EH (cell line): ENCODE results near the gene DIPK1B.

Experiments
- DNase-seq: peaks from one replicate; pipeline ENCODE4 v3.0.0-alpha.2; 2015; ENCODE audit warnings: low read depth

Gene DIPK1B

DNA sequence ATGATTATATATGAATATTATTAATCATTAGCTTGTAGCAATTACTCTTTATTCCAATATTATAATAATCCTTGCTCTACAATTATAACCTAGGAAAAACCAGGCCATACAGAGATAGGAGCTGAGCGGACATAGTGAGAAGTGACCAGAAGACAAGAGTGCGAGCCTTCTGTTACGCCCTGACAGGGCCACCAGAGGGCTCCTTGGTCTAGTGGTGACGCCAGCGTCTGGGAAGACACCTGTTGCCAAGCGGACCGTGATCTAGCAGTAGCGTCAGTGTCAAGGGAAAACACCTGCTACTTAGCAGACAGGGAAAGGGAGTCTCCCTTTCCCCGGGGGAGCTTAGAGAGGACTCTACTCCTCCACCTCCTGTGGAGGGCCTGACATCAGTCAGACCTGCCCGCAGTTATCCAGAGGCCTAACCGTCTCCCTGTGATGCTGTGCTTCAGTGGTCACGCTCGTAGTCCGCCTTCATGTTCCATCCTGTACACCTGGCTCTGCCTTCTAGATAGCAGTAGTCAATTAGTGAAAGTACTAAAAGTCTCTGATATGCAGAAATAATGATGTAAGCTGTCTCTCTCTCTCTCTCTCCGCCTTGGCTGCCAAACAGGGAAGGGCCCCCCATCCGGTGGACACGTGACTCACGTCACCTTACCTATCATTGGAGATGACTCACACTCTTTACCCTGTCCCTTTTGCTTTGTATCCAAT lies 54.2 kb downstream of the DIPK1B start:
- DNase-seq = peak; percentile 50

- no peak for DNase-seq
These were observed 57.4 kb downstream of the DIPK1B start for GRCh38 chr9:136769710-136770191.

- no peak for DNase-seq
These were observed 59.6 kb downstream of the DIPK1B start for GRCh38 chr9:136771907-136772415.

GRCh38 chr9:136773386-136774044 lies 61.1 kb downstream of the DIPK1B start:
- DNase-seq = peak; percentile 31
